NCI-H1436 treated with DMSO at 0.1 percent for 48 hours (cell line): ENCODE results near the gene MGAT4B.

Experiments
- DNase-seq: peaks from one replicate; lab custom pipeline; 2025; lab: John Stamatoyannopoulos, UW

Gene MGAT4B

DNA sequence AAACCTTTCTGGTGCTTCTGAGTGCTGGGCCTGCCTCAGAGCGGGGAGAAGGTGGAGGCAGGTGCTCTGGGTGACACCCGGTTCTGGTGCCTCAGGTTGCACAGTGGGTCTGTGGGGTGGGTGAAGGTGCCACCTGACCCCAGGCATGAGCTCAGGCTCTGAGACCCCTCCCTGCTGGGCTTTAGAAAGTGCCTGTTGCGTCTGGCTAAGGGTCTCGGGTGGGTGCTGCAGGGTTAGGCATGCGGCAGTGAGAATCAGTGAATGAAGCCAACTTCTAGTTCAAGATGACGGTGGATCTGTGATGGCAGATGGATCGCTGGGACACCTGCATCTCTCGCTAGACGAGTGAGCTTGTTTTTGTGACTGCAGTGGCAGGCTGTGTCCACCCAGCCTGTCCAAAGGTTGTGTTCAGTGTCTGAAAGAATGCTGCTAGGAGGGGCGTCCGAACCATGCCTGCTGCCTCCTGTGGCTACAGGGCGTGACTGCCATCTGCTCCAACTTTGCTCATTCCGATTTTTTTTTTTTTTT lies 19.1 kb upstream of the MGAT4B start:
- DNase-seq, result no peak

DNA sequence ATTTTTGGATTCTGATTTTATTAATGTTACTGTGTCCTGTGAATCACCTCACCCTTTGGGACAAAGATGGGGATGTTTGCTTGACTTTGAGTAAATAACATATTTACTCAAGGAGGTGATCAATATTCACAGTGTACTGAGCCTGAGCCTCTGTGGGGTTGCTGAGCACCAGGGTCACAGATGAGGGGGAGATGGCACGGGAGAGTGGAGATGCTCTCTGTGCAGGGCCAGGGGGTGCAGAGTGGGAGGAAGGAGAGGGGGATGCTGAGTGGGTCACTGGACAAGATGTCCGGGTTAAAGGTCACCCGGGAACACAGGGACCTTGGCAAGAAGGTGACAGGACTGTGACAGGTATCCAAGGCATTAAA lies 18.1 kb upstream of the MGAT4B start:
- DNase-seq, result no peak

DNA sequence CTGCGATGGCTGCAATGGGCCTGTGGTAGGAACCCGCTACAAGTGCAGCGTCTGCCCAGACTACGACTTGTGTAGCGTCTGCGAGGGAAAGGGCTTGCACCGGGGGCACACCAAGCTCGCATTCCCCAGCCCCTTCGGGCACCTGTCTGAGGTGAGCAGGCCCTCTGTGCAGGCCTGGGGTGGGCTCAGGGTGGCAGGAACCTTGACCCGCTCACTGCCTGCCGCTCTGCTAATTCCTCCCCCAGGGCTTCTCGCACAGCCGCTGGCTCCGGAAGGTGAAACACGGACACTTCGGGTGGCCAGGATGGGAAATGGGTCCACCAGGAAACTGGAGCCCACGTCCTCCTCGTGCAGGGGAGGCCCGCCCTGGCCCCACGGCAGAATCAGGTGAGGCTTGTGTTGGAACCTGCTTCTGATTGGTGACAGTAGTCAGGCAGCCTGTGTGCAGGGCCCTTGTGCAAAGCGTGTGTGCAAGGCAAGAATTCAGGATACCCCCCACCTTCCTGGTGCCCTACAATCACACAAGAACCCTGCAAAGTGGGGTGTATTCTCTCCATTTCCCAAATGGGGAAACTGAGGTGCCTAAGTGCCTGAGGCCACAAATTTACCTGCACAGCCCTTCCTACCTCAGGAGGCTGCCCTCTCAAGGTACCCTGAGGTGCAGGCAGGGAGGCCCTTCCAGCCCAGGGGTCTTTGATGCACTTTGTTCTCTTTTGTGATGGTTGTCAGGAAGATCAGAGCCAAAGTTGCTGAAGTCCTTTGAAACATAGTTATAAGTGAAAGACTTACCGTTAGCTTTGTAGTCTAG lies 17.5 kb upstream of the MGAT4B start:
- DNase-seq, result no peak

DNA sequence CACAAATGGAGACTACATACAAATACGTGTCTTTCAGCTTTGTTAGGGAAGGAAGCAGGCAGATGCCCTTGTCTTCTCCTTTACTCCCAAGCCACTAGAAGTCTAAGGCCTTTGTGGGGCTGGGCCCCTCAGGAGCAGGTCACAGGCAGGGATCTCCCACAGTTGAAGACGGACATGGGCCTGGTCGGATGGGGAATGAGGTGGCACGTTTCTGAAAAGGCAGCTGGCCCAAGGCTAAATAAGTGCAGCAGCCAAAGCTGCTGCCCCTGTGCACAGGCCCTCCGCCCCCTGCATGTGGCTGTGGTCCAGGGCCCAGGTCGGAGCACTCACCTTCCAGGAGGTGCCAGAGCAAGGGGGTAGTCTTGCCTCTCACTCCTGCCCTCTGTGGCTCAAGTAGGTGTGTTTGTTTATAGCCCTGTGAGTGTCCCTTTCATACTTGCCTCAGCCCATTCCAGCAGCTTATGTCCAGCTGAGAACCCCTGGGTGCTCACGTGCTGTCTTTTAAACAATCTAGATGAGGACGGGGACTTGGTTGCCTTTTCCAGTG lies 15.9 kb upstream of the MGAT4B start:
- no peak for DNase-seq

DNA sequence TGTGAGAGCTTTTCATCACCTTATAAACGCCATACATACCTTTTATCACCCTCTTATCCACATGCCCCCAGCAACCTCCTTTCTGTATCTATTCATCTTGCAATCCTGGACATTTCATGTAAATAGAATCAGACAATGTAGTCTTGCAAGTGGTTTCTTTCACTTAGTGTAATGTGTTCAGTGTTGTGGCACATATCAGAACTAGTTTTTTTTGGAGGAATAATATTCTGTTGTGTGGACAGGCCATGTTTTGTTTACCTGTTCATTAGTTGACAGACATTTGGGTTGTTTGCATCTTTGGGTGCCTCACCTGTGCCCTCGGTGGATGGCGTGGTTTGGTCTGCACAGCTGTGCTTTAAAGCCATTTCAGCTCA lies 15.4 kb upstream of the MGAT4B start:
- no peak for DNase-seq

DNA sequence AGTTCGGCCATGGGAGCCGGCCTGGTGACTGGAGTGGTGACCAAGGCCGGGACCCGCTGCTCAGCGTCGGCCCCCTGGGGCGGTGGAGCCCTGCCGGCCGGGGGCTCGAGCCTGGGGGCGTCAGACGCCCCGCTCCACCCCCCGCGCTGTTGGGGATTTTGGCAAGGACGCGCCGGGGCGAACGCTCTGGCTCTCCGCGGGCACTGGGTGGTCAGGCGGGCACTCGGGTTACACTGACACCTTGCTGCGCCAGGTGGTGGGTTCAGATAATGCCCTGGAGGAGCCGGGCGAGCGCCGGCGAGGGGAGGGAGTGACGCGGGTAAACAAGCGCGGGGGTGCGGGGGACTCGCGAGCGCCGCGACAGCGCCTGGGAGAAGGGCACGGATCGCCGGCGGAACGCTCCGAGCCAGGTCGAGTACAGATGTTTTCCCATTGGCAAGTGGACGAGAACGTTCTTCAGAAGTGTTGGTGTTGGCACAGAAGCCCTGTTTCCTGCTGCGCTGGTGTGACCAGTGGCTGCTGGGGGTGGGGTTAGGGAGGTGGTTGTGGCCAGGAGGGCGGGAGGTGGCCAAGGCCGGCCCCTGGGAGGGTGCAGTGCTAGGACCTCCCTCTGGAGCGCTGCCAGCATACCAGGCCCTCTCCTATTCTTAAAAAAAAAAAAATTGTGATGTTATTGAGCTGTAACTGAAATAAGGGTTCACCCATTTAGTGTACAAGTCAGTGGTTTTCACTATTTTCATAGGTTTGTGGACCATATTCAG lies 14.8 kb upstream of the MGAT4B start:
- DNase-seq, result peak; percentile 8

DNA sequence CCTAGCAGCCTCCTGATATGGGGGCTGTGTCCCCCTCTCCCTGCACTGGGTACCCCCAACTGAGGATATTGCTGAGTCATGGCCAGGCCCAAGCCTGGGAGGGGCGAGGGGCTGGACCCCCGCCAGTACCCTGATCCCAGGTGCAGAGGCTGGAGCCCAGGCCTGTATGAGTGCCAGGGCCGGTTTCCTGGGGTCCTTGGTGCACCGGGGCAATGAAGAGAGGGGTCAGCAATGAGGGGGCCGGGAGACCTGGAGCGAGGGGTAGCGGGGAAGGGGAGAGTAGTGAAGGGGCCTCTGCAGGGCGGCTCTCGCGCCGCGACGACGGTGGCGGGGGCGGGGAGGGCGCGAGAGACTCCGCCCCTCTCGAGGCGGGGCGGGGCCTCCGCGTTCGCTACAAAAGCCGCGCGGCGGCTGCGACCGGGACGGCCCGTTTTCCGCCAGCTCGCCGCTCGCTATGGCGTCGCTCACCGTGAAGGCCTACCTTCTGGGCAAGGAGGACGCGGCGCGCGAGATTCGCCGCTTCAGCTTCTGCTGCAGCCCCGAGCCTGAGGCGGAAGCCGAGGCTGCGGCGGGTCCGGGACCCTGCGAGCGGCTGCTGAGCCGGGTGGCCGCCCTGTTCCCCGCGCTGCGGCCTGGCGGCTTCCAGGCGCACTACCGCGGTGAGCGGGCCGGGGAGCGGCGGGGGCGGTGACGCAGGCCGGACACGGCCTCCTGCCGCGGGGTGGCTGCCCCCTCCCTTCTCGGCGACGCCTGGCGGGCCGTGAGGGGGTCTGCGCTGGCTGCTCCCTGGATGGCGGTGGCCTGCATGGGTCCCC lies 14.0 kb upstream of the MGAT4B start, which contains the start of gene SQSTM1:
Gene SQSTM1 (plus strand): TSS at position 423 of the 815 bp plus-strand sequence. CDS start 32 bp downstream, at position 455.
- DNase-seq, result no peak

DNA sequence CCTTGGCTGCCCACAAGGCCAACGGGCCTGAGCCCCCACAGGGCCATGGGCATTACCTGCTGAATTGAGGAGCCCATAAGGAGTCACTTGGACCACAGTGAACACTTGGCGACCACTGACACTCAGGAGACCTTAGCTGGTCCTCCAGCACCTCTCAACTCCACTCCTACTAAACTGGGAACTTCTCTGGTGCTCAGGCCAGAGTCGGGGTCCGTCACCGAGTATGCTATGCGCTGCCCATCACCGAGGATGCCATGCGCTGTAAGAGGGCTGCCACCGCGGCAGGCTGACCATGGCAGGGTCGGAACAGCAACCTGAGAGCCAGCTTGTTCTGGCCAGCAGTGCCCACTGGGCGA lies 13.4 kb upstream of the MGAT4B start:
- no peak for DNase-seq

DNA sequence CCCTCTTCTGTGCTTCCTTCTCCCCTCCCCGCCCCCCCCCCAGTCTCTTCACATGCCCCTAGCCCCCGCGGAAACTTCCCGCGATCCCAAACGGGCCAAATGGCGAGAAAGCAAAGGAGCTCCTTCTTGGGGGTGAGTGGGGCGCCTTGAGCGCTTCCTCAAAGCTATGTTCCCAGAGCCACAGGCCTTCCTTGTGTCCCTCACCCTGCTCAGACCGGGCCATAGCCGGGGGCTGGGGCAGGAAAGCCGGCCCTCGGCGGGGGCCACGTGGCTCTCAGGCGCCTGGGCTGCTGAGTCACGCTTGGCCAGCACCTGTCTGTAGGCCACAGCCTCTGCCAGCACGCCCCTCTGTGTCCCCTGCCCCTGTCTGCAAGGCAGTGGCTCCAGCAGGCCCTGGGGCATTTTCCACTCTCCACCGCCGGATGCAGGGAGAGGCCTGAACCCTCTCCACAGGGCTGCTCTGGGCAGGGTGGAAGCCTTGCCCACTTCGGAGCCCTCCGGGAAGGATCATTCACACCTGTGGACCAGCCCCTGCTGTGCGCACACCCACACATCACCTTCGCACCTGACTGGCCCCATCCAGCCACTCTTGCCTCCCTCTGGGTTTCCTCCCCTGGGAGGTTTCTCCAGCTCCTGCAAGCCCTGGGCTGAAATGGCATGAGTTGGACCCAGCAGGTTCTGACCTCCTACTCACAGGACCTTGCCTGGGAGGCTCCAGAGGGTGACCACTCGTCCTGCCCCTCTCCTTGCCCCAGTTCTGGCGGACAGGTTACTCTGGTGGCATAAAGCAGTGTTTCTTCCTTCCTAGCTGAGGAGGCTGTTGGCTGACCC lies 12.8 kb upstream of the MGAT4B start:
- no peak for DNase-seq

DNA sequence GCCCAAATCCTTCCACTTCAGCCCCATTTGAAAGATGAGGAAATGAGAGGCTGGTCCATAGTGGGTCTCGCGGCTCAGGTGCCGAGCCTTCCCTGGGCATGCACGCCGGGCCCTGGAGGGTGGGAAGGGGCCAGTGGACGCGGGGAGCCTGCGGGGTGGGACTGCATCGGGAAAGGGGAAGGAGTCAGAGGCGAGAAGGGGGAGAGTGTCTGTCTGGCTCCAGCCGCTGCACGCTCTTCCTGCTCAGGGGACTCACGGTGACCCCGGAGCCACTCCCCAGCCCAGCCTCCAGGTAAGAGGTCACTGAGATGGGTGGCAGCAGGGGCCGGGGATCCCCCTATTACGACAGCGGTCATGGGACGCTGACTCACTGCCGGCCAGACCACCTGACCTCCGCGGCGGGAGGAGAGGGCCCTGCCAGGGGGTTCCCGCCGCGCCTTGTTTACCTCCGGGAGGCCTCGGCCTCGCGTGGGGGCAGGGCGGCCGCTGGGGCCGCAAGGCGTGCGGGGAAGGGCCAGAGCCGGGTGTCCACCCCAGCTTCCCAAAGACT lies 12.2 kb upstream of the MGAT4B start:
- DNase-seq, result no peak

DNA sequence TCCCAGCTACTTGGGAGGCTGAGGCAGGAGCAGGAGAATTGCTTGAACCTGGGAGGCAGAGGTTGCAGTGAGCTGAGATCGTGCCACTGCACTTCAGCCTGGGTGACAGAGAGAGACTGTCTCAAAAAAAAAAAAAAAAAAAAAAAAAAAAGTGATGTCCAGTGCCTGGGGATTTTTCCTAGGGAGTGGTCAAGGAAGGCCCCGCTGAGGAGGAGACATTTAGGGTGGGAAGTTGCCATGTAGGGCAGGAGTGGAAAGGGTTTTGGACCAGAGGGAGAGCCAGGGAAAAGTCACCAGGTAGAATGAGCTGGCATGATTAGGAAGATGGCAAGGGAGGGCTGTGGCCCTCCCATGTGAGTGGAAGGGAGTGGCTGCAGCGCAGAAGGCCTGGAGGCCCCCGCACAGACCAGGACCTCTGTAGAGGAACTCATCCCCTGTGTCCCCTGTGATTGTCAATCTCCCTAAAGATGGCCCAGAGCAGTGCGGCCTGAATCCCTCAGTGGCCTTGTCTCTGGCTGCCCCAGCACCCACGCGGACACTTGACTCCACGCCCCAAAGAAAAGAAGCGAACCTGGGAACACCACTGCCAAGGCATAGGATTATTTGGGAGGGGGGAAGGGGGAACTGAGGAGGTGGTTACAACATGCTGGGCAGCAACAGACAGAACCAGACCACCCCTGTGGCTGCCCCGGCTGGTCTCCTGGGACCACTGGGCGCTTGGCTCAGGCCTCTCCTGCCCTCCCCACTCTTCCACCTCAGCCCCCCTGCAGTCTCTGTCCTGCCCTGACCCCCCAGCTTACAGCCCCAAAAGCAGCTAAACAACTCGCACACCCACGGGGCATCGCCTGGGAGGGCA lies 11.5 kb upstream of the MGAT4B start:
- no peak for DNase-seq

DNA sequence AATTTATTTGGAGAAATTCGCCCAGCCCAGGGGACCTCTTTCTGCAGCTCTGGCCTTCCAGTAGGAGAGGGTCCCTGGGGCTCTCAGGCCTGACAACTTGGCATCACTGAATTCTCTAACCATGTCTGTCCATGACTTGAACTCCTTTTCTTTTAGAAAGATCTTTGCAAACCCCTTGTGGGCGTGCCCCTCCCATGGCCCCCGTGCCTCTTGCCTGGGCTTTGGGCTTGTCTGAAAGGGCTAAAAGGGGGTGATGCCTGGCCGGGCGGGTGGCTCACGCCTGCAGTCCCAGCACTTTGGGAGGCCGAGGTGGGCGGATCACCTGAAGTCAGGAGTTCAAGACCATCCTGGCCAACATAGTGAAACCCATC lies 10.8 kb upstream of the MGAT4B start:
- DNase-seq, result no peak

DNA sequence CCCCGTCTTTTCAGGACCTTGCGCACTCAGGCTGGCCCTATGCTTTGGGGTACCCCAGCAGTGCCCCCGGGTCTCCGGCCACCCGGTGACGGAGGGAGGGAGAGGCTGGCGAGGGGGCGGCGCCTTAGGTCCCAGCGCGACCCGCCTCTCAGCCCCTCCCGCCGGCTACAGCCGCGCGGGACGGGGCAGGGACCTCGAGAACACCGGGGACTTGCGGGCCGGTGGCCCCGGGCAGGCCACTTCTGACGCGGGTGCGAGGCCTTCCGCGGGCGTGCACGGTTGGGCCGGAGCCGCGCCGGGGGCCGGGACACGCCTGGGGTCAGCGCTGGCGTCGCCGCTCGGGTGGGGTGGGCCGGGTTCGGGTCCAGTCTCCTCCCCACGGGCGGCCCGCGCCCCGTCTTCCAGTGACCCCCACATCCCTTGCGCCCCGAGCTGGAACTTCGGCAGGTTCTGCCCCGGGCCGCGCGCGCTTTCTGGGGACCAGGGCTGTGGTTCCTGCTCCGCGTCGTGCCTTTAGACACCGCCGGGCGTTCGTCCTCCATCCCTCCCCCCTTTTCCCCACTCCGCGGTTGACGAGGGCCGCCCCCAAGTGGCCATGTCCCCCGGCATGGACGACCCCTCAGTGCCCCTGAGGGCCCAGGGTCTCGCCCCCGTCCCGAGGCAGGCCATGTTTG lies 10.3 kb upstream of the MGAT4B start:
- no peak for DNase-seq

DNA sequence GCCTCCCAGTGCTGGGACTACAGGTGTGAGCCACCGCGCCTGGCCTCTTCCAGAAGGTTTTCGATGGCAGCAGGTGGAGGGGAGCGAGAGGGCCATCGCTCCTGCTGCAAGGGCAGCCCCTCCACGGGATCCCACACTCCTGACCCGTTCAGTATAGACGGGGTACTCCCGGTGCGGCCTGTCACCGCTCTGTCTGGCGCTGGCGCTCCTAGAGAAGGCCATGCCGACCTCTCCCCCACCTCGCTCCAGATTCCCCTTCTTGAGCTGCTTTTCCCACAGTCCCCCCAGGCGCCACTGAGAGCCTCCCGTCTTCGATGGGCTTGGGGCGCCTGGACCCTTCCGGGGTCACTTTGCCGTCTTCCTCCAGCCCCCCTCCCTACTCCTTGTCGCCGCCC lies 9.7 kb upstream of the MGAT4B start:
- no peak for DNase-seq

DNA sequence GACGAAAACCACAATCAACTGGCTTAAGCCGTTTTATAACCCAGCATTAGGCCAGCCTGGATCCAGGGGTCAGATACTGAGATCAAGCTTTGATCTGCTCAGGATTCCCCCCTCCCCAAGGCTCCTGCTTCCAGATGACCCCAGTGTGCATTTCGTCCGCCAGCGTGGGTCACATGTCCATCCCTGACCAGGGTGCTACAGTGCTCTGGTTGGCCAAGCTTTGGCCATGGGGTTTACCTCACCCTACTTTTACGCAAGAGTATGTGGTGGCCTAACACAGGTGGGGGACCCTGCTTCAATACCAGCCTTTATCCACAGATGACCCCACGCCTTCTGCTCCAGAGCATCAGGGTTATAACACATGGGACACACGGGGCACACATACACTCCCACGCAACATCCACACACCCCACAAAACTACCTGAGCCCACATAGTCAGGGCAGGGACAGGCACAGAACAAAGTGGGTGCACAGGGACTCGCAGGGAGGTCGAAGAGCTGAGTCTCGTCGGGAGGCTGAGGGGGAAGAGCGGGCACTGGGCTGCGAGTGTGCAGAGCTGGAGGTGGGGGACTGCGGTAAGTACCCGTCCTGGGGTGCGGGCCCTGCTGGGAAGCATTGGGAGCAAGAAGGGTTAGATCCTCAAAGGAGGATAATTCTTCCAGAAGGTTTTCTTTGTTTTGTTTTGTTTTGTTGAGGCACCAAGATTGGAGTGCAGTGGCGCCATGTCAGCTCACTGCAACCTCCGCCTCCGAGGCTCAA lies 9.0 kb upstream of the MGAT4B start:
- no peak for DNase-seq

DNA sequence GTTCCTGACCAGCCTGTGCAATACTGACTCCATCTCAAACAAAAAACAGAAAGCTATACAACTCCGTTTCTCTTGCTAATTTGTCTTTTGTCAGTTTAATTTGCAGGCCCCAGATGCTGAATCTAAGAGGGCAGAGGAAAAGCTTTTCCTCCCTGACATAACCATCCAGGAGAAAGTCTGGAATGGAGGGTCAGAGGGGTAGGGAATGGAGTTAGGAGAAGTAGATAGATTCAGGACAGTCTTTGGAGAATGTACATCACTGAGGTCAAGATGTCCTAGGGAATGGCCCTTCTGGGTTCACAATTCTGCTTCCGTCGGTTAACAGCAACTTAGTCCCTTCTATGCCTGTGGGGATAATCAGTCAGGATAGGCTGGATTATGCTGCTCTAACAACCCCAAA lies 7.4 kb upstream of the MGAT4B start:
- DNase-seq, result no peak

DNA sequence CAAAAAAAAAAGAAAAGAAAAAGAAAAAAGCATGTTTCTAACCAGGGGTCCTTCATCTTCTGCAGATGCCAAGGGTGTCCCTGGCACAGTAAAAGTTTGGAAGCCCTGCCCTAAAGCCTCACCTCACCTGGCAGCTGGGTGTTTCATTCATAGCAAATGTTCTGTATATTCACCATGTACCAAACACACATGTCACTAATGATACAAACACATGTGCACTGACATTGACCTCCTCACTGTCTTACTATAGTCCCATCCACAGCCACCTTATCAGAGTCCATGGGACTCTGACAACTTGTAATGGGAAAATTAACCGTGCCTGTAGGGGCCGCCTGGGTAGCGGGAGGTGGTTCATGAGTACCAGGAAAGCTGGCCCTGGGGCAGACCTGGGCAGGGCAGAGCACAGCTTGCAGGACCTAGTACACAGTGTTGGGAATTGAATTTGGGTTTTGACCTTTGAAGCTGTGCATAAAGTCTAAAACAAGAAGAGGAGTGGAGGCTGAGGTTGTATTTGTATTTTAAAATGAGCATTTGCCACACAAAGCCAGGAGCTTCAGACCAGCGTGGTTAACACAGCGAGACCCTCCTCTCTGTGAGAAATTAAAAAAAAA lies 6.4 kb upstream of the MGAT4B start:
- DNase-seq, result no peak

DNA sequence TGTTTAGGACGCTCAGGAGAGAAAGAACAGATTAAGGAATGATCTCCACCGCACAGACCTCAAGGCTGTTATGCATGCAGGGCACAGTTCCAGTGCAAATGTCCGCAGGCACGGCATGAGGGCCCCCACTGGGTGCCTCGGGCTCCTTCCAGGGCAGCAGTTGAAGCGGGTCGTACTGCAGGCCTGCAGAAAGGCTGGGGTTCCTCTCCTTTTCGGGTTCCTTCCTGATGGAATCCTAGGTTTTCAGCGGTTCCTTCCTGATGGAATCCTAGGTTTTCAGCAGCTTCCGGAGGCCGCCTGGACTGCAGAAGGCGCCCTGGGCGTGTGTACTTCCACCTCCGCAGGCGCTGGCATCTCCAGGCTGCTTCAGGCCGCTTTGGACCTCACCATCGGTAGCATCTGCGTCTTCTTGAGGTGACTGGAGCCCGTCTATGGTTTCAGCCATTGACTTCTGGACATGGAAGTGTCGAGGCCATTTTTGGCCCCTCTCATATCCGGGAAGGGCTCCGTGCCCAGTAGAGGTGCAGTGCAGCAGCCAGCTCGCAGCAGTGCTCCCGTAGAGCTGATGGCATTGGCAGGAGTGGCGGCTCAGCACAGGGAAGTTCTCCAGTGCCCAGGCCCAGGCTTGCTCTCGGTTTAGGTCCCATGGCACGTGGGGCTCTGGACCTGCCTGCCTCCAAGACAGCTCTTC lies 5.6 kb upstream of the MGAT4B start:
- no peak for DNase-seq
